GM18909 (cell line): ENCODE results near the gene PLEKHG4B.
"Not testable (repeated sequence)": the region's sequence is repeated elsewhere in the genome, so short reads cannot be mapped to it uniquely, and the experiment has no call there.

Source experiments
- ATAC-seq: cut with Tn5 transposase; IDR thresholded peaks from one replicate; pipeline ENCODE4 v1.9.1; 2021; ENCODE audit warnings: mild to moderate bottlenecking; ENCODE audit not compliant: unreplicated experiment, poor library complexity

Gene PLEKHG4B

GRCh38 chr5:217494-218456 is 125.8 kb downstream of the PLEKHG4B start, which contains the start of the genes CCDC127 and SDHA:
CCDC127 (minus strand) TSS chr5:218153; CDS start chr5:216849, 1,304 bp downstream.
SDHA (plus strand) TSS chr5:218320; CDS start chr5:218356, 36 bp downstream.
- peak; percentile 76 for ATAC-seq

GRCh38 chr5:218457-219291 is 126.7 kb downstream of the PLEKHG4B start:
- ATAC-seq = peak; percentile 23

DNA sequence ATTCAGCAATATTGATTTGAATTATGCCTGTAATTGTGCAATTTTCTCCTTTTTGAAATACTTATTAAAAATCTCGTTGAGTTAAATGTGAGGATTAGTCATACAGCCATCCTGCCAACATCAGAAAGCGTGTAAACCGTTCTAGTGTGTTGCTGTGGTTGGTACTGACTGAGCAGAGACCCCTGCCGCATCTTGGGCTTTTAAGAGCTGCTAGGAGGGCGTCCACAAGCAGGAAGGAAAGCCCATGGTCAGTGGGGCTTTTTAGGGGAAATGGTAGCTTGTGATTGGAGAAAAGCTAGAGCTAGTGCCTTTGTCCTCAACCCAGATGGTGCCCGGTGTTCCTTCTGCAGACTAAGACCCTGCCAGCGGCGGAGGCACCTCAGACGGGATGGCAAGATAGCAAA is 127.5 kb downstream of the PLEKHG4B start:
- no peak for ATAC-seq

DNA sequence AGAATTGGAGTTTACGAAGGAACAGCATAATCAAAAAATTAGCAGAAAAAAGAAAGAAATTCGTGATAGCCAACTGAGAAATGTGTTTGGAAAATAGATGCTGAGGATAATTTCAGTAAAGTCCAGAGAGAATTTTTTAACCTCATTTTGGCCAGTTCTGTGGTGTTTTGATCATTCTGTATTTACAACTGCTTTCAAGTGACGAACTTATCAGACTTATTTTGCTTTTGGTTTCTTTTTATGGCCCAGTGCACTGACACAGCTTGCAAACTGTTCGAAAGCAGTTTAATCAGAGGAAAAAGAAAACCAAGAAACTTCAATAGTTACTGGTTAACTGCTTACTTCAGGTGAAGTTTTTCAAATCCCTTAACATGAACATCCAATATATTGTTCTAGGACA is 128.0 kb downstream of the PLEKHG4B start:
- ATAC-seq = peak; percentile 25

GRCh38 chr5:222951-223715 is 131.2 kb downstream of the PLEKHG4B start:
- ATAC-seq = not testable (repeated sequence)

DNA sequence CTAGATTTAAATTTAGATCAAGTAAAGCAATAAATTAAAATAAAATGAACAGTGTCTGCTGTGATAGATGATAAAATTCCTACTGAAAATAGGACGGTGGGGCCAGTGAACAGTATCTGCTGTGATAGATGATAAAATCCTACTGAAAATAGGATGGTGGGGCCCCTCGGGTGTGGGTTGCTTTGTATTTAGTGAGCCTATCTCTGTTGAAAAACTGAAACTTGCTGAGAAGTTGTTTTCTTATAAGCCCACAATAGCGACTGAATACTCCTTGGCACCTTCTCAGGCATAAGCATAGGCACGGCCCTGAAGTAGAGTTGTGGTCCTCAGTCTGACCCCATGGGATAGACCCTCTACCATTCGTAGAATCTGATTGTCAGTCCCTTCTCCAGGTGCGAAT is 131.8 kb downstream of the PLEKHG4B start:
- ATAC-seq = no peak

DNA sequence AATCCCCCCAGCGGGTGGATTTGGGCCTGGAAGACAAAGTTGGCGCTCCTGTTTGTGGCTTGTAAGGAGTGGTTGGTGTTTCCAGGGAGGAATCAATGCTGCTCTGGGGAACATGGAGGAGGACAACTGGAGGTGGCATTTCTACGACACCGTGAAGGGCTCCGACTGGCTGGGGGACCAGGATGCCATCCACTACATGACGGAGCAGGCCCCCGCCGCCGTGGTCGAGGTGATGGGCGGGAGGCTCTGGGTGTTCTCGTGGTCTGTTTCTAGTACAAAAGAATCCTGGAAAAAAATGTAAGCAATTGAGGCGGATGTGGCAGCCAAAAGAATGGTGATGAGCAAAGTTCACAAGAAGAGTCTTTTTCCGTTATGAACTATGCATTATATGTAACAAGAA is 133.4 kb downstream of the PLEKHG4B start:
- no peak for ATAC-seq

DNA sequence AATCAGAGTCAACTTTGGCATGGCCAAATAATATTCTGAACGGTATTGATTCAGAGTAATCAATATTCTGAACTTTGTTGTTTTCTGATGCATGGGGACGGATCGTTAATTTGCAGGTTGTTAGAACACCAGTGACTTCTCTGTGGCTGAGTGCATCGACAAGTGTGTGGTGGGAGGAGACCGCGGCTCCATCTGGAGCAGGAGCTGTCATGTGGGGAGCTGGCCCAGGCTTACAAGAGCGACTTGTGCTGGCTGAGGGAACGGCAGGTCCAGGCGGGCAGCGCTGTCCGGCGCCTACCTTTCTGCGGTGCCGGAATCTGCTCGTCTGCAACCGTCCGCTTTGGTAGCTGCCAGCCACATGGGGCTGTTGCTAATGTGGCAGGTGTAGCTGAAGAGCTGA is 135.4 kb downstream of the PLEKHG4B start:
- ATAC-seq = not testable (repeated sequence)

- ATAC-seq = no peak
These were observed 136.9 kb downstream of the PLEKHG4B start for GRCh38 chr5:228886-229285.

GRCh38 chr5:230711-231110 is 138.7 kb downstream of the PLEKHG4B start:
- ATAC-seq = no peak

DNA sequence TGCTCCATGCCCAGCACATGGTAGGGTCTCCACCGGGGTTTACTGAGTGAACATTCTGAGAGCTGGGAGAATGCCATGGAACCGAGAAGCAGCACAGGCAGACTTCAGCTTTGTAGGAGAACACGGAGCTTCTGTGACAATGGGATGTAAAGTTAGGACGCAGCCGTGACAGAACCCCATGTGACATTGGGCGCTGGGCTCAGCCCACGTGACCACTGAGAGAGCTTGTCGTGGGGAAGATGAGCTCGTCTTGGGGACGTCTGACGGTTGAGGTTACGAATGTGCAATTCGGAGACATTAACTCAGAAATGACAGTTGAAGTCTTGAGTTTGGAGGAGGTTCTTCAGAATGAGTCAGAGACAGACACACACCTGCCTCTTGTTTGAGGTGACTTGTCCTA is 139.7 kb downstream of the PLEKHG4B start:
- no peak for ATAC-seq

GRCh38 chr5:233426-233825 is 141.5 kb downstream of the PLEKHG4B start:
- not testable (repeated sequence) for ATAC-seq

DNA sequence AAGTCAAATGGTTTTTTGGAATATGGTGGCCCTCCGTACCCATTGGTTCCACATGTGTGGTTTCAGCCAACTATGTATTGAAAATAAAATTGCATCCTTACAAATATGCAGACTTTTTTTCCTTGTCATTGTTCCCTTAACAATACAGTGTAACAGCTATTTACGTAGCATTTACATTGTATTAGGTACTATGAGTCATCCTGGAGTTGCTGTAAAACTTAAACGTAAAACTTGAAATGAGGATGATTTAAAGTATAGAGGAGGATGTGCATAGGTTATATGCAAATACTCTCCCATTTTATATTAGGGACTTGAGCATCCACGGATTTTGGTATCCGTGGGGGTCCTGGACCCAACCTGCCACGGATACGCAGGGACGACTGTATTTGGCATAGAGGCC is 142.5 kb downstream of the PLEKHG4B start:
- ATAC-seq = no peak

- not testable (repeated sequence) for ATAC-seq
These were observed 143.6 kb downstream of the PLEKHG4B start for GRCh38 chr5:235527-235926.

DNA sequence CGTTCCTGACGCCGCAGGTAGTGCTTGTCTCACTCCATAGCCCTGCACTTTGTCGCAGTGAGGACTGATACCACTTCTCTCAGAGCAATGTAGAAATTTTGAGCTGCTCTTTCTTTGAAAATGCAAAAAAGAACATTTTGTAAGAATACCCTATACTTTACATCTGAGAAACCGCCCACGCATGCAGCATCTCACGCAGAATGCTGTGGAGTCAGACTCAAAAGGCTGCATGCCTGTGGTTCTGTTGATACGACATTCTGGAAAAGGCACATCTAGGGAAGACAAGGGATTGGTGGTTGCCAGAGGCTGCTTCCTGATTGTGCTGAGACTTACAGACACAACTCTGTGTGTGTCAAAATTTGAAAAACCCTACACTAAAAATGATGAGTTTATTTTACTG is 146.0 kb downstream of the PLEKHG4B start:
- not testable (repeated sequence) for ATAC-seq
